Pulmonary artery endothelial cell (primary cell): Measurements from ENCODE around the gene CYB5R3. TPM values are rescaled to one million over a fixed set of nuclear protein-coding genes. Genes with fewer than 3 reads are reported as not detected.

Experiments used
- DNase-seq: peaks from one replicate; pipeline ENCODE4 v3.0.0-alpha.2; 2011; ENCODE audit warnings: low read depth, low spot score
- total RNA-seq: library from RNA; depleted of rRNA; stranded (reverse); fragments of >200 nt; gene quantifications from 2 replicates; pipeline ENCODE4 v1.2.3, GENCODE V29; 2014

CYB5R3 gene
- total RNA-seq, 1 donor from 2014 or later = 46.1 TPM

DNA sequence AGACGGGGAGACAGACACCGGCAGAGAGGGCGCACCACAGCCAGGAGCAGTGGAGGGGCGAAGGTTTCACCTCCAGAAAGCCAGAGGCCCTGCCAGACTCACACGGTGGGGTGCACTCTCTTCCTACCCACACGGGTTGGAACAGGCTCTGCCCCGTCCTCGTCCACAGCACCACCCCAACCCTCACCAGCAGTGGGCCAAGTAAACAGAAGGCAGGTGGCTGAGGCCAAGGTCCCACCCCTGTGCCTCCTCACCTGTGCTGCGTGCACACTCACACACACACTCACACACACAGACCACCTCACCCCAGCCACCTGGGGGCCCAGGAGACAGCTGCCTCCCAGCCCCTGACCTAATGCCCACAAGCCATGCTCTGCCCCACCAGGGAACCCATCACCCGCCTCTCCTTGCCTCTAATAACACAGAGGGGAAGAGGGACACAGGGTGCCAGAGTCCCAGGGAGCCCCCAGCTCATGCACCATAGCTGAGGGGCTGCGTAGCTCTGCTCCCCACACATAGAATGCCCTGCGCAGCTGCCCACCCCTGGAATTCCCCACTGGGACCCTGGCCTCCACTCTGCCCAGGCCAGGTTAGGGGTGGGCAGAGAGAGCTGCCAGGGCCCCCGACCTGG, 3.1 kb downstream of the CYB5R3 start:
- no peak for DNase-seq

DNA sequence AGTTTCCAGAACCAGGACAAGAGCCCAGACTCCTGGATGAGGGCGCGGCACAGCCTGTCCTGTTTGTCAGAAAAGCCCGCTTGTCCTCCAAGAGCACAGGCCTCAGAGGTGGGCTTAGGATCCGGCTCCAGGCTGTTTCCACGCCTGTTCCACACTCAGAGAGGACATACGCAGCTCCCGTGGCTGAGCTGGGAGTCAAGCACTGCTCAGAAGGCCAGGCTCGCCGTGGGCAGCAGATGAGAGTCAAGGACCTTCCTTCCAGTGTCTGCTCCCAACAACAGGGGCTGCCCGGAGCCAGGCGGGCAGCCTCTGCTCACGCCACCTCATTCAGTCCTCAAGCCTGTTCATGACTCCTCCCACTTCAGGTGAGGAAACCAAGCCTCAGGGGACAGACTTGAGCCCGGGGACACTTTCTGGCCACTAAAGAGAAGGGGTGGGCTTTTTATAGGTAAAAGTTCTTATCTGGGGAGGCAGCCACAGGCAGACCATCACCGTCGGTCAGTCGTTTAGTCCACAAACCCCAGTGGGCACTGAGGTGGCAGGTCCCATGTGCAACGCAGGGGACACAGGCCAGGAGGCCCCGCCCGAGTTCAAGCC, 3.8 kb downstream of the CYB5R3 start:
- DNase-seq = no peak

DNA sequence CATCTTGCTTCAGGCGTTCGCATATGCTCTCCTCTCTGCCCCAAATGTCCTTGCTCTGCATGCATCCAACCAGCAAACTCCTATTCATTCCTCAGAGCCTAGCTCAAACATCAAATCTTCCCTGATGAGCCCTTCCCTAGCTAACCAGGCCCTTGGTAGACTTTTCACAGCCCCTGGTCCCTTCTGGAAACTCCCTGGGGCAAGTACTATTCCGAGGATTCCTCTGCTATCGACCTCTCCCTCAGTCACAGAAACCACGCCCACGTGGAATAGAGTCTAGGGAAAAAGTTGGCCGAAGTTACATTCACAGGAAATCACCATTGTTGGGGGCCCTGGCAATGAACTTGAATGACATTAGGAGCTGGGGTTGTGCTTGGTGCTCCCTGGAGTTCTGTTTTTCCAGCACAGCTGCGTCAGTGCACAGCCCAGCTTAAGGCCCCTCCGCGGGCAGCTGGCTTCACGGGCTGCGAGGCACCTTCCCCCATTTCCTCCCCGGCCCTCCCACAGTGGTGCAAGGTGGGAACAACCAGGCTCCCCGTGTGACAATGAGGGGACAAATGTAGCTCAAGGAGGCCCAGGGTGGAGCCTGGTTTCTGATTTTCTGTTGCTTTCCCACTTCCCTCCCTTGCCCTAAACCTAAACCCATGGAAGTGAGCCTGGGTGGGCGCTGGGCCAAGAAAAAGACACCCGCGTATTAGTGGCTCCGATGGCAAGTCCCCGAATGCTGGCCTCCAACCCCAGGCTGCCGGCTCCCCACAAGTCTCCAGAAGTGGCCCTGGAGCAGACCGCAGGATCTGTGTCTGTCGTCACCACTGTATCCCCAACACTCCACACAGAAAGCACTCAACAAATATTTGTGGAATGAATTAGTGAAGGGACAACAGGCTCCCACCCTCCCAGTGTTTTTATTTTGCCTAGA, 4.5 kb downstream of the CYB5R3 start:
- peak; percentile 46 for DNase-seq

DNA sequence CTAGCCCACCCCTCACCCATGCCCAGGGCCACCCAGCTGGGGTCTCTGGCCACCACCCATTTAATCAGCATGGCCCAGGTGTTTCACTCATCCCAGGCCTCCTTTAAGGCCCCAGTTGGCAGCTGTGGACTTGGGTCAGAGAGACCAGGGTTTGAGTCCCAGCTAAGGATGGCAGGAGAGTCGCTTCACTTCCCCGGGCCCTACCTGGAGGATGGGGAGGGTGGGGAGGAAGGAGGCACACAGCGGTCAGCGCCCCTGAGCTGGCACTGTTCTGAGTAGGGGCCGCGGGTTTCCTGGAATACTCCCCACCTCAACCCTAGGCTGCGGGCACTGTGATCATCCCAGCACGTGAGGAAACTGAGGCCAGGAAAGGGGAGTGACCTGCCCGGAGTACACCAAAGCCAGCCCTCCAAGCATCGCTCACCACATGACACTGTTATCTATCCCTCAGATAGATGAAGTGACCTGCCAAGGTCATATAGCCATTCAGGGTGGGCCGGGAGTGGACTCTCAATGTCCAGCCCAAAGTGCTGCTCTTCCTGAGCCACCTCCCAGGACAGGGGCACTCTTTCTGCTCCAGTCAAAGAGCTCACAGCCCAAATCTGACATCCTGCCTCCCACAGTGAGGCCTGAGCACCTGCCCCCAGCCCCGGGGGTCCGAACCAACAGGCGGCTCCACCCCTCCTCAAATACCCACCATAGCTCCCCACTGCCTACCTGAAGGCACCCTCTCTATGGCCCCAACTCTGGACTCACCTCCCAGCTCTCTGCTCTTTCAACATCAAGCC, 5.4 kb downstream of the CYB5R3 start:
- DNase-seq = no peak

DNA sequence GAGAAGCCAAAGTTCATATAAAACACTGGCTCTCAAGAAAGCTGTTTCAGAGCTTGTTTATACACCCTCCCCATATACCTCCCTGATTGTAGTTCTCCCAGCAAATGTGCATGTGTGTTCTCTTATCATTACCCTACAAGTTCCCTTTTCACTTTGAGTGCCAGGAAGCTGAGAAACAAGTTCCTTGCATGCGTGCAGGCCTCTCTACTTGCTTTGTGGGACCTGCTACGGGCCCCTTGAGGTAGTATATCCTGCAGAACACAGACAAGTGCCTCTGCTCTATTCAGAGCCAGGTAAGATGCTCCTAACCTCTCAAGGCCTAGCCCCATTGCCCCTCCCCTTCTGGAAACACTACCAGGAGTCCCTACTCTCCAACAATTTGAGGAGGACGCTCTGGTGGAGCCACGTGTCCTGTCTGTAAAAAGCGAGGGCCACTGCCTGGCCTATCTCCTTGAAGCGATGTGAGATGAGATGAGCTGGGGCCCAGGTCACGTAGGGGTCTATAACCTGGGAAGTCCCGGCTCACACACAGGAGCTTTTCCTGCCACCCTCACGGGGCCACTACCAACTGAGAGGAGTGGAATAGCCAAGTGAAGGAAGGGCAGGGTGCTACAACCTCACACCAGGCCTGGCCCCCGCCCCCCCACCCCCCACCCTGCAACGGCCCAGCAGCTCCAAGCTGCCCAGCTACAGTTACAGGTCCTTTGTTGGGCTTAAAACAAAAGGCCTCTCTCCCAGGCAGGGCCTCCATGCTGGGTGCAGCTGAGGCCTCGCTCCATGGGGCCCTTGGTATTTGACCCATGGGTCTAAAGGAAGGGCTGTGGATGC, 6.2 kb downstream of the CYB5R3 start:
- no peak for DNase-seq

DNA sequence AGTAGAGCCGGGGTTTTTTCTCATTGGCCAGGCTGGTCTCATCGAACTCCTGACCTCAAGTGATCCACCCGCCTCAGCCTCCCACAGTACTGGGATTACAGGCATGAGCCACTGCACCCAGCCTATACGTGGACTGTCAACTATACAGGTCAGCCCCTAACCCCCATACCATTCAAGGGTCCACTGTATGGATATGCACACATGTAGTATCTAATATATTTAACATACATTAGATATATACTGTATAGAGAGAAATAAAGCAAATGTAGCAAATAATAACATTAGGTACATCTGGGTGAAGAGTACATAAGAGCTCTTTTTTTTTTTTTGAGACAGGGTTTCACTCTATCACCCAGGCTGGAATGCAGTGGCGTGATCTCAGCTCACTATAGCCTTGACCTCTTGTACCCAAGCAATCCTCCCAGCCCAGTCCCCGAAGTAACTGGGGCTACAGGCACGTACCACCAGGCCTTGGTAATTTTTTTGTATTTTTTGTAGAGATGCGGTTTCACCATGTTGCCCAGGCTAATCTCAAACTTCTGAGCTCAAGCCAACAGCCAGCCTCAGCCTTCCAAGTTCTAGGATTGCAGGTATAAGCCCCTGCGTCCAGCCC, 7.3 kb downstream of the CYB5R3 start:
- no peak for DNase-seq

DNA sequence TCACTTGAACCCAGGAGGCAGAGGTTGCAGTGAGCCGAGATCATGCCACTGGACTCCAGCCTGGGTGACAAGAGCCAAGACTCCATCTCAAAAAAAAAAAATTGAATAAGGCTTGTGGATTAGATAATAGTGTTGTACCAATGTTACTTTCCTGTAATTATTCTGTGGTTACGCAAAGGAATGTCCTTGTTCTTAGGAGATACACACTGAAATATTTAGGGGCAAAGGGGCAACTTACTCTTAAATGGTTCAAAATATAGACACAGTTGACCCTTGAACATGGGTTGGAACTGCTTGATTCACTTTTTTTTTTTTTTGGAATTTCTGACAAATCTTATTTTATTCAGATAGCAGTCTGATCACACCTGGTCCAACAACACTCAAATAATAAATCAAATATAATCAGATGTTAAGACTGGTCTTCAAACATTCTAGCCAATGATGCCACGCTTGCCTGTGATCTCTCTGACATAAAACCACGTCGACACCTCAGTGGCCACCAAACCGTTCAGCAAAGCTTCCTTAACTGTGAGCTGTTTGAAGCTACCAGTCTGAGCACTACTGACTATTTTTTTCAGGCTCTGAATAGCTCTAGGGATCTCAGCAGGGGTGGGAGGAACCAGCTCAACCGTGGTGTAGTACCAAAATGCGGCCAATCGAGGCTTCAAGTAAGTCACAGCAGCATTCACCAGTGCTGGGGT, 9.5 kb downstream of the CYB5R3 start:
- DNase-seq = no peak

DNA sequence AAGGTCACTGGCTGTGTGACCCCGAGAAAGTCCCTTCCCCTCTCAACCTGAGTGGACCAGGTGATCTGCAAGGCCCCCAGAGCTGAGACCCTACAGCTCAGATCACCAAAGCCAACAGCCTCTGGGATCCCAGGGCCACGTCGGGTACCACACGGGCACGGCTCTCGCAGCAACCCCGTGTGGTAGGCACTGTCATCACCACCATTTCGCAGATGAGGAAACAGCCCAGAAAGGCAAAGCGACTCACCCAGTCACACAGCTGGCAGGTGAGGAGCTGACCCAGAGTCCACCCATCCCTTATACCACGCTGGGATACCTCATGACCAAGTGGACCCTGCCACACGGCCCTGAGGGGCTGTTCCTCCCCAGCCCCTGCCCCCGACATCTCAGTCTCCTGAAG, 11.6 kb downstream of the CYB5R3 start:
- DNase-seq = no peak

DNA sequence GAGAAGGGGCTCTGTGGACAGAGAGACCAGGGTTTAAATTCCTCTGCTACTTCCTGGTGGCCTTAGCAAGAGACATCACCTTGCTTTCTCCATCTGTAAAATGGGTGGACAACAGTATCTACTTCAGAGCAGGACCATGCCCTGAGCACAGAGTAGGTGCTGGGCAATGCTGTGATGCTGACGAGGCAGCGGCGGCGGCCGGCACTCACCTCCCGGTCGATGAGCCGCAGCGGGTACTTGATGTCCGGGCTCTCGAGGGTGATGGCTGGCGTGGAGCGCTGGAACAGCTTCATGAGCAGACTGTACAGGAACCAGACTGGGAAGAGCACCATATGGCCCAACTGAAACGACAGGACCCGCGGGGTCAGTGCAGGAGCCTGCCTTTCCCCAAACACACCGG, 12.7 kb downstream of the CYB5R3 start:
- no peak for DNase-seq

DNA sequence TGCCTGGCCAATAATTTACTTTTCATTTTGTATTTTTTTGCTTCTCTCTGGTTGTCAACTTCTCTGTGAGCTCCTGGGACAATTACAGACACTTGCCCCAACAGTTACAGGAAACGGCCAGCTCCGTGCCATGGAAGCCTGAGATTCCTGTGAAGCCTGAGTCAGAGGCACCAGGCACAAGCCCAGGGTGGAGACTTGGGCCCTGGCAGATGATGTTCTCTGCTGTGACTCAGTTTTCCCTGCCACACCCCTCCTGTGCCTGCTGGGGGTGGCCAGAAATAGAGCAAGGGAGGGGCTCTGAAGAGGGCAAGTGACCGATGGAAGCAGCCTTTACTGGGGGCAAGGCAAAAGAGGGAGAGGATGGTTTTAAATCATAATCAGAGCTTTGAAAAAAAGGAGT, 13.7 kb downstream of the CYB5R3 start:
- peak; percentile 76 for DNase-seq

DNA sequence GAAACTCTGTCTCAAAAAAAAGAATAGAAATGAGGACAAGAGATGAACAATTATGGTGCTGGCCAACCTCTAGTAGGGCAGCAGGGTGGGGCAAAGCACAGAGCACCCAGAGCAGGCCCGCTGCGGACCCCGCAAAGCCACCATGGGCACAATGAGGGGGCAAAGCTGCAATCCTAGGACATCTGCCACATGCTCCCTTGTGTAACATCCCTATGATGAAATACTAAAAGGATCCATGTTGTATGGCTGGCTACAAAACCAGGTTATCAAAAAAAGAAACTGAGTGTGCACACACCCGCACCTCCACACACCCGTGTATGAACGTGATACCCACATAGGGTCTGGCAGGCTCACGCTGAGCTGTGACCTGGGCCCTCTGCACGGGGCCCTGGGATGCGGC, 16.2 kb downstream of the CYB5R3 start:
- no peak for DNase-seq

DNA sequence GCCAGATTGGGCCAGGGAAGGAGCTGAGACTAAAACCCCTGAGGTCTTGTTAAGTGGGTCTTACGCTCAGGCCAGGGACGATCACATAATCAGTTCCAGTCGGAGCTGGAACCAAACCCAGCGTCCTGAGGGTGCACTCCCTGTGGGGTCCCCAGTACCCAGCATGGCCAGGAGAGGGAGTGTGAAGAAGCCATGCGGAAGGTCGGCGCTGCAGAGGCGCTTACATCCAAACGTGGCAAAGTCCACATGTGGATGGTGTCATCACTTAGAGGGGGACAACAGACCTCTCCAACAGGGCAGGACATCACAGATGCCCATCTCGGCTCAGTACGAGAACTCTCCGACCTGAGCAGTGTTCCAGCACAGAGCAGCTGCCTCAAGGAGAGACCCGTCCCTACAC, 17.1 kb downstream of the CYB5R3 start:
- no peak for DNase-seq

DNA sequence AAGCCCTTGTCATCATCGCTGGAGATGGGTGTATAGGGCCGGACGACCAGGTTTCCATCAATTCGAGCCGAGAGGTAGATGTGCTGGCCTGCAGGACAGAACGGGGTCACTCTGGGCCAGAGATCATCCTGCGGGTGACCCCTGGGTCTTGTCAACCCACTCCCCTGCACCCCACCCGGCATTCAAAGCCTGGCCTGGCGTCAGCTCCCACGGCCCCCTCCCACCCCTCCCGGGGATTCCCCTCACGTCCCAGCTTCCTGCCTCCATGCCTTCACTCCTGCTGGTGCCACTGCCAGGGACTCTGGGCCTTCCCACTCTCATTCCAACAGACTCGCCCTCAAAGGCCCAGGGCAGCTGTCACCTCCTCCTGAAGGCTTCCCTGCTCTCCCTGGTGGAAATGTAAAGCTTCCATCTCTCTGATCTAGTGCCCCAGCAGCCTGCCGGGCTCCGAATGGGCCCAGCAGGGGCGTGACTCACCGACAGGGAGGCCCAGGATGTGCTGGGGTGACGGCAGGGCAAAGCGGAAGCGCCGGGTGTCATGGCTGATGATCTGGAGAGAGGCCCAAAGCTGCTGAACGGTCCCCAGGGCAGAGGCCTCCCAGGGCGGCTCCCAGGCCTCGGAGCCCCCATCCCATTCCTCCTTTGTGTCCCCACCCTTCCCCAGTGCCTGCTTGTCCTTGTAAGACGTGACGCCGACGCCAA, 18.1 kb downstream of the CYB5R3 start:
- no peak for DNase-seq

DNA sequence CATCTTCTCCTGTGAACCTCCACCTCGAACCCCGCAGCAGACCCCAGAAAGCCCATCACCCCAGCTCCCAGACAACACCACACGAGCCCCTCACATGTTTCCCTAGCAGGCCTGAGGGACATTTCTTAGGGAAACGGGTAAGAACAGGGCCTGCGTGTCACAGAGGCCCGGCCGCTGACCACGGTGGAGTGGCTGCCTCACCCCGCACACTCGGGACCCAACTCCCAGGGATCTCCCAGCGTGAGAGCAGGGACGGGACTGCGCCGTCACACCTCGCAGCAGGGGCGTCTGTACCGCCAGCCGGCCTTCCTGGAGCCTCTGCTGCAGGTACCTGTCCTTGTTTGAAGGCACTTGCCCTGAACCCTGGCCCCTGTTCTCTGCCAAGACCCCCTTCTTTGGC, 19.0 kb downstream of the CYB5R3 start:
- no peak for DNase-seq

DNA sequence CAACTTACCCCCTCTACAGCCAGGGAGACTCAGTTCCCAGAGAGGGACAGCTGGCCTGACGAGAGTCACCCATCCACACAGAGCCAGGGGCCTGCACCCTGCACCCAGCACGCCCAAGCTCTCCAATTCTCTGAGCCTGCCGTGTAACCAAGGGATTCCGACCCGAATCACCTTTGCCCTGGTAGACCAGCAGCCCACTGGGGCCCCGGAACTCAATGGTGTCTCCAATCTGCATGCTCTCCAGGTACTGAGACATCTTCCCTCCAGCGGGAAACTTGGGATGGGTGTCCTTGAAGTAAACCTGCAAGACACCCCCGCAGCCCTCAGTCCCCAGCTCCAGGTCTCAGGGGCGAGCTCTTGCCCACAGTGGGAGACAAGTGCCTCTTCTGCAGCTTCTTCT, 21.2 kb downstream of the CYB5R3 start:
- DNase-seq = no peak

DNA sequence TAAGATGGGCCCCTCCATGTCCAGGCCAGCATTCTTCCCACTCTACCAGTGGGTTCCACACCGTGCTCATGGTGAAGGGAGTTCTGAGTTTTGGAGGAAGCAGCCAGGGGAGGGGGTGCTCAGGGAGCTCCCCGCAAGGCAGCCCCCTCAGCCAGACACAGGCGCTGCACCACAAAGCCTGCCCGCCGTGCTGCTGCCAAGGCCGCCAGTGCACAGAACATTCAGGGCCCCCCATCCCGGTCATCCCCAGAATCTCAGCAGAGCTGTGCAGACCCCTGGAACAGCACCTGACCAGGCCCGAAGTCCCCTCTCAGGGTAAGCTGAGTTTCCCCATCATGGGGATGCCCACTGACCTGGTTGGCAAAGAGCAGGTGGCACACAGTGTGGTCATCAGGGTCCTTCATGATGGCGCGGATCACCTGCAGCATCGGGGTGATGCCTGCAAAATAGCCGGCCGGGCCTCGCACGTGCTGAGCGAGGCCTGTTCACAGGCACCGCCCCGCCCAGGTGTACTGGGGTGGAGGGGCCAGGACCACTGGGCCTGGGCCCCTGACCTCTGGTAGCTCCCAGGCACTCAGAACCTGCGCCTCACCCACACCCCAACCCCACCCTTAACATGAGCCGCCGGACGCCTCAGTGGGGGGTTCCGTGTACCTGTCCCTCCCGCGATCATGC, 22.1 kb downstream of the CYB5R3 start:
- DNase-seq = no peak

DNA sequence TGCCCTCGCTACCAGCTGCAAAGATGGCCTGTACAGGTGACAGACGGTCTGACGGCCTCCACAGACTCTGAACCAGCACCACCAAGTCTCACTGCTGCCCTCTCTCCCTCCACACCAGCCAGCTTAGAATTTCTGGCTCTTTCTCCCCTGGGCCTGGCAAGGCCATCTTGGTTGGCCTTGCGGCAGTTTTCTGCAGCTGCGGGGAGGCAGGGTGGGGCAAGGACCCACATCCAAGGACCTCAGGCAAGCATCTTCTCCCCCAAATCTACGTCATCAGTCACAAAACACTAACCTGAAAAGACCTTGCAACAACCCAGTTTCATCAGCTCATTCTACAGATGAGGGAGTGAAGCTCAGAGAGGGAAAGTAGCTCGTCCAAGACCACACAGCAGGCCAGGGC, 22.8 kb downstream of the CYB5R3 start:
- no peak for DNase-seq

DNA sequence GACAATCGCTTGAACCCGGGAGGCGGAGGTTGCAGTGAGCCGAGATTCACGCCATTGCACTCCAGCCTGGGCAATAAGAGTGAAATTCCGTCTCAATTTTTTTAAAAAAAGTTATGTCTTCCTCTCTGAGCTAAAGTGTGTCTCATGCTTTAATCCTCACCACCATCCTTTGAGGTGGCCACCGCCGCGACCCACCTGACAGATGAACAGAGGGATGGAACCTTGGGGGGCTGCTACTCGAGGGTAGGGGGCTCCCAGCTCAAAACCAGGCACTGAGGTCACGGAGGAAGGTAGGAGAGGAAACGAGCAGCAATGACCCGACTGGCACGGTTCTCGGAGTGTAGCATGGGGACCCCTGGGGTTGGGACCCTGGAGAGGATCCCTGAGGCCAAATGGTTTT, 23.8 kb downstream of the CYB5R3 start:
- DNase-seq = no peak
